Endodermal cell (in vitro differentiated cells): ENCODE measurements around the gene SEMA5B. TPM values are rescaled to one million over a fixed set of nuclear protein-coding genes. Genes with fewer than 3 reads are reported as not detected.

ENCODE experiments used
- DNase-seq: peaks from one replicate; pipeline ENCODE4 v3.0.0-alpha.2; 2017
- H3K27ac ChIP-seq: 2 replicates; pipeline ENCODE4 v1.5.1; 2013; ENCODE audit warnings: mild to moderate bottlenecking, low read depth, low read length, moderate library complexity
- H3K27me3 ChIP-seq: 2 replicates; pipeline ENCODE4 v1.6.1; 2013; ENCODE audit warnings: mild to moderate bottlenecking, low read length, moderate library complexity; ENCODE audit not compliant: insufficient read depth, control insufficient read depth, poor library complexity, severe bottlenecking
- H3K36me3 ChIP-seq: 2 replicates; pipeline ENCODE4 v1.7.0; 2013; ENCODE audit warnings: mild to moderate bottlenecking, low read length, moderate library complexity; ENCODE audit not compliant: control insufficient read depth, insufficient read depth
- H3K4me1 ChIP-seq: one replicate; pipeline ENCODE4 v1.7.0; 2013; ENCODE audit warnings: low read length; ENCODE audit not compliant: control insufficient read depth, insufficient read depth
- H3K4me3 ChIP-seq: 2 replicates; pipeline ENCODE4 v1.5.1; 2013; ENCODE audit warnings: mild to moderate bottlenecking, low read length, moderate library complexity
- H3K9ac ChIP-seq: 2 replicates; pipeline ENCODE4 v1.6.1; 2013; ENCODE audit warnings: mild to moderate bottlenecking, low read length, moderate library complexity; ENCODE audit not compliant: poor library complexity, severe bottlenecking; ENCODE audit errors: extremely low read depth
- H3K9me3 ChIP-seq: 2 replicates; pipeline ENCODE4 v1.6.1; 2013; ENCODE audit warnings: mild to moderate bottlenecking, low read length, moderate library complexity; ENCODE audit not compliant: control insufficient read depth
- H3K27ac Mint-ChIP-seq: 2 replicates; pipeline ENCODE4 v1.8.0; 2020; ENCODE audit warnings: mixed read lengths
- H3K27me3 Mint-ChIP-seq: 2 replicates; pipeline ENCODE4 v1.8.0; 2021; ENCODE audit warnings: mild to moderate bottlenecking, mixed read lengths; ENCODE audit not compliant: insufficient read depth
- H3K36me3 Mint-ChIP-seq: 2 replicates; pipeline ENCODE4 v1.8.0; 2020; ENCODE audit warnings: low read depth, mixed read lengths
- H3K4me1 Mint-ChIP-seq: 2 replicates; pipeline ENCODE4 v1.8.0; 2020; ENCODE audit warnings: mixed read lengths
- H3K4me3 Mint-ChIP-seq: 2 replicates; pipeline ENCODE4 v1.8.0; 2020; ENCODE audit warnings: mild to moderate bottlenecking, moderate library complexity, mixed read lengths
- H3K9me3 Mint-ChIP-seq: 2 replicates; pipeline ENCODE4 v1.8.0; 2020; ENCODE audit warnings: mild to moderate bottlenecking, mixed read lengths
- WGBS, 2 experiments: methylation state at CpG; one replicate each; pipeline versions ENCODE4 v1.1.5 to v1.1.7; 2013; ENCODE audit warnings: missing lambda C conversion rate in 2 of 2, mixed read lengths in 1 of 2; ENCODE audit not compliant: insufficient coverage in 1 of 2, insufficient read length in 1 of 2; 5-methylcytosine and 5-hydroxymethylcytosine counted together
- total RNA-seq, 2 donors: library from RNA; stranded (reverse); fragmentation: NEBNext Ultra II Directional in 1 of 2; extraction: Animal tissue kit (Norgen Biotek cat#: 25700) in 1 of 2; gene quantifications; 2 replicates in 1 of 2; 3 replicates in 1 of 2; pipeline ENCODE4 v1.2.1, GENCODE V29; 2021
- TF ChIP-seq, protein P1 (sequence below): fragments of 200-600 bp; sonication (generic); conservative IDR thresholded peaks from 2 replicates; pipeline ENCODE4 v1.5.0; 2021; ENCODE audit warnings: antibody characterized with exemption, mild to moderate bottlenecking

SEMA5B gene
- total RNA-seq, 2 donors from 2014 or later: 37.3 to 45.8 TPM

DNA sequence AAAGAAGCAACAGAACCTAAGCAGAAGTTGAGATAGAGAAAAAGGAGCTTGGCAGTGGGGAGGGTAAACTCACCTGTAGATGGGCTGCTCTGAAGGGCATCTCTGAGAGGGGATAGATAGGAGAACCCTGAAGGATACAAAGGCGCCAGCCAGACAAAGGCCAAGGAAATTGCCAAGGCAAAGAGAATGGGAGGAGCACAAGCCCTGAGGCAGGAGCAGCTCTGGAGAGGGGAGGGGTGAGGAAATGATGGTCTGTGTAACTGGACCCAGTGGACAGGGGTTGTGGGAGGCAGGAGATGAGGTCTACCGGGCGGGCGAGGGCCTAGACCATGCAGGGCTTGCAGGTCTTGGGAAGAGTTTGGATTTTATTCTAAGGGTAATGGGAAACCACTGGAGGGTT is 36.9 kb upstream of the SEMA5B start:
- no peaks in the 10 kb centered on the region for H3K27me3 ChIP-seq
- DNase-seq: peak; percentile 26
- H3K4me1 Mint-ChIP-seq: peaks cover 17% of the 10 kb centered on the region
- H3K27me3 Mint-ChIP-seq: peaks cover 38% of the 10 kb centered on the region
- TF ChIP-seq, protein P1, sequence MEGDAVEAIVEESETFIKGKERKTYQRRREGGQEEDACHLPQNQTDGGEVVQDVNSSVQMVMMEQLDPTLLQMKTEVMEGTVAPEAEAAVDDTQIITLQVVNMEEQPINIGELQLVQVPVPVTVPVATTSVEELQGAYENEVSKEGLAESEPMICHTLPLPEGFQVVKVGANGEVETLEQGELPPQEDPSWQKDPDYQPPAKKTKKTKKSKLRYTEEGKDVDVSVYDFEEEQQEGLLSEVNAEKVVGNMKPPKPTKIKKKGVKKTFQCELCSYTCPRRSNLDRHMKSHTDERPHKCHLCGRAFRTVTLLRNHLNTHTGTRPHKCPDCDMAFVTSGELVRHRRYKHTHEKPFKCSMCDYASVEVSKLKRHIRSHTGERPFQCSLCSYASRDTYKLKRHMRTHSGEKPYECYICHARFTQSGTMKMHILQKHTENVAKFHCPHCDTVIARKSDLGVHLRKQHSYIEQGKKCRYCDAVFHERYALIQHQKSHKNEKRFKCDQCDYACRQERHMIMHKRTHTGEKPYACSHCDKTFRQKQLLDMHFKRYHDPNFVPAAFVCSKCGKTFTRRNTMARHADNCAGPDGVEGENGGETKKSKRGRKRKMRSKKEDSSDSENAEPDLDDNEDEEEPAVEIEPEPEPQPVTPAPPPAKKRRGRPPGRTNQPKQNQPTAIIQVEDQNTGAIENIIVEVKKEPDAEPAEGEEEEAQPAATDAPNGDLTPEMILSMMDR: no peak
- WGBS, 2 experiments: 85 to 96% methylated on average over 4 of the region's 4 CpGs
- no peaks in the 10 kb centered on the region for H3K36me3 Mint-ChIP-seq
- H3K4me3 Mint-ChIP-seq: no peak overlapping the region
- H3K36me3 ChIP-seq: no peaks in the 10 kb centered on the region
- peaks cover 3% of the 10 kb centered on the region for H3K4me1 ChIP-seq
- H3K9me3 ChIP-seq: no peaks in the 10 kb centered on the region
- no peak overlapping the region for H3K27ac Mint-ChIP-seq
- H3K9ac ChIP-seq: no peak overlapping the region
- H3K9me3 Mint-ChIP-seq: no peaks in the 10 kb centered on the region
- no peak overlapping the region for H3K27ac ChIP-seq
- no peak overlapping the region for H3K4me3 ChIP-seq

DNA sequence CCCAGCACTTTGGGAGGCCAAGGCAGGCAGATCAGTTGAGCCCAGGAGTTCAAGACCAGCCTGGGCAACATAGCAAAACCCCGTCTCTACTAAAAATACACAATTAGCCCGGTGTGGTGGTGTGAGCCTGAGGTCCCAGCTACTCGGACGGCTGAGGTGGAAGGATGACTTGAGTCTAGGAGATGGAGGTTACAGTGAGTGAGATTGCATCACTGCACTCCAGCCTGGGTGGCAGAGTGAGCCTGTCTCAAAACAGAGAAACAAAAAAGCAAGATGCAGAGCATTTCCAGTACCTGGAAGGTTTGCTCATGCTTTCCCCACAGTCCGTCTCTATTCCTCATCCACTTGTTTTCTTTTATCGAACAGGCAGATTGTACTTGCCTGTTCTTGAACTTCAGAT is 35.5 kb upstream of the SEMA5B start:
- Histone ChIP-seq H3K27ac (no peak overlapping the region), H3K4me3 (no peak overlapping the region), H3K9me3 (no peaks in the 10 kb centered on the region), H3K4me1 (no peaks in the 10 kb centered on the region), H3K27me3 (no peaks in the 10 kb centered on the region), H3K36me3 (no peaks in the 10 kb centered on the region), H3K9ac (no peak overlapping the region)
- Mint-ChIP-seq H3K36me3 (no peaks in the 10 kb centered on the region), H3K4me3 (no peak overlapping the region), H3K4me1 (peaks cover 4% of the 10 kb centered on the region), H3K9me3 (no peaks in the 10 kb centered on the region), H3K27ac (no peak overlapping the region), H3K27me3 (peaks cover 38% of the 10 kb centered on the region)
- DNase-seq: peak; percentile 14
- TF ChIP-seq, protein P1: no peak
- 91 to 98% methylated on average over 5 to 6 of the region's 6 CpGs for WGBS, 2 experiments

DNA sequence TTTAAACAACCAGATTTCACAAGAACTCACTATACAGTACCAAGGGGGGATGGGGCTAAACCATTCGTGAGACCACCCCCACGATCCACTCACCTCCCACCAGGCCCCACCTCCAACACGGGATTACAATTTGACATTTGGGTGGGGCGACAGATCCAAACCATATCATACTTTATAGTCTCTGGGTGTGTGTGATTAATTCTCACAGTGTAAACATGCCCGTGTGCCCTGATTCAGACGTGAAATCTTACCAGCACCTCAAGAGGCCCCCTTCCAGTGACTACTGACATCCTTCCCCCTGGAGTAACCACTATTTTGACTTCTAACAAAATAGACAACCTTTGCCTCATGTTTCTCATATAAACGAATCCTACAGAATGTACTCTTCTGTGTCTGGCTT is 34.3 kb upstream of the SEMA5B start:
- Histone ChIP-seq H3K27ac (no peak overlapping the region), H3K36me3 (no peaks in the 10 kb centered on the region), H3K4me3 (no peak overlapping the region), H3K4me1 (no peaks in the 10 kb centered on the region), H3K9me3 (no peaks in the 10 kb centered on the region), H3K27me3 (no peaks in the 10 kb centered on the region), H3K9ac (no peak overlapping the region)
- no peaks in the 10 kb centered on the region for H3K4me1 Mint-ChIP-seq
- no peaks in the 10 kb centered on the region for H3K9me3 Mint-ChIP-seq
- H3K36me3 Mint-ChIP-seq: no peaks in the 10 kb centered on the region
- no peak overlapping the region for H3K27ac Mint-ChIP-seq
- H3K4me3 Mint-ChIP-seq: no peak overlapping the region
- TF ChIP-seq, protein P1: no peak
- DNase-seq: peak; percentile 8
- H3K27me3 Mint-ChIP-seq: peaks cover 38% of the 10 kb centered on the region
- 86 to 91% methylated on average over 3 to 7 of the region's 7 CpGs for WGBS, 2 experiments
